ENCODE results near the gene ANTKMT.
"Not testable (repeated sequence)": the region's sequence is repeated elsewhere in the genome, so short reads cannot be mapped to it uniquely, and the experiment has no call there.

Gene ANTKMT

DNA sequence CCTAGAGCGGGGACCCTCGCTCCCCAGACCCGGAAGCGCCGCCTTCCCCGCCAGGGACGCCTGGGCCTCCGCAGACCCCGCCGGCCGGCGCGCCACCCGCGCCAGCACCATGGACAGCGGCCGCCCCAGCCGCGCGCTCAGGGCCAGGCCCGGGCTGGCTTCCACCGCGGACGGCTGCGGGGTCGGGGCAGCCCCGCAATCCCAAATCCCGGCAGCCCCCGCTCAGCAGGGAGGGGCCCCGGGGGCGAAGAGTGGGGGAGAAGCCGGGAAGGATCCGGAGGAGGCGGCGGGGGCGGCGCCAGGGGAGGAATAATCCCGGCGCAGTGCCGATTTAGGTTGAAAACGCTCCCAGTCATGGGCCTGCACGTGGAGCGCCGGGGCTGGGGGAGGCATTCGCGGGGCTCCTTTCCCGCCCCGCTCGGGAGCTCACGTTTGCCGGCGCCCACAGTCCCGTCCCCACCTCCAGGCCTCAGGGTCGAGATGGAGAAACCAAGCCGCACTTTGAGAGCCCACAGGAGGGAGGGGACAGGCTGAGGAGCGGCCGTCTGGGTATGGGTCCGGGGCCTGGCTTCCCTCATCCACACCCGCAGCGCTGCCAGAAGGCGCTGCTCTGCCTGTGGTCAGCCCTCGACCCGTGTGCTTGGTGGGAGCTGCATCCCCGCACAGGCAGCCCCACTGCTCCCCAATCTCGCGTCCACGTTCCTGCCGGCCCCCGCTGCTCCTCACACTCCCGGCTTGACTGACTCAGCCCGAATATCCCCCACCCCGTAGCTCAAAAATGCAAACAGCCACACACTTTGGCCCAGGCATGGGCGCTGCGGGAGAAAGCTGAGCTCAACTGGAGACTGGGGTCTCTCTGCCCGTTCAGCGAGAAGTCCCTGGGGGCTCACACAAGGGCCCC is 20.0 kb upstream of the ANTKMT start:
- no peak for FAIRE-seq

DNA sequence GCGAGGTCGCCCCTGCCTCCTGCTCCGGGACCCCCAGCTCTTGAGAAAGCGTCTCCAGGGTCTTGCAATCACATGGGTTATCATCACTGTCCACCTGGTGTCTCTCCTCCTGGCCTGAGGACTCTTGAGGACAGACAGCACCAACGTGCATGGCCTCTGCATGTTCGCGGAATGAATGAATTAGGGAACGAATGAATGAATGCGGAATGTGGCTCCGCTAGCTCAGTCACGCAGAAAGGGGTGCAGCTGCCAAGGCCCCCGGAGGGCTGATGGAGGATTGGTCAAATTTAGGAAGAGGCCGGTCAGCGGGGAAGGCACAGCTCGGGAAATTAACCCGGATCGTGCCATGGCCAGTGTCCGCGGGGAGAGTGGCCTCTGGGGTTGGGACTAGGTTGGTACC is 18.6 kb upstream of the ANTKMT start:
- no peak for FAIRE-seq

DNA sequence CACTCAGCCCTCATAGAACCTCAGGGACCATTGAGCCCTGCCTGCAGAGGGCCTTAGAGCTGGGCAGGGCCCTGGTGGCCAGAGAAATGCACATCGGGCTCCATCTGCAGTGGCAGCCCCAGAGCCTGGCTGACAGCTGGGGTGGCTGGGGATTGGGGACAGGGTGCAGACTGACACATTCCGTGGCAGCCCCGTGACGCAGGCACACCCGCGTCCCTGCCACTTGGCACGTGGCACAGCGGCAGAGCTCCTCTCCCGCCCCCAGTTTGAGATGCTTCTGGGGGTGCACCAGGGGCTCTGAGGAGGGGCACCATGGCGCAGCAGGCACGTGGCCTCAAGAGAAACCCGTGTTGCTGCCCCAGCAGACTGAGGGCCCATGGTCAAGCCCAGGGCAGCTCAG is 17.5 kb upstream of the ANTKMT start:
- FAIRE-seq: no peak

- no peak for FAIRE-seq
These were observed 16.9 kb upstream of the ANTKMT start for GRCh38 chr16:704047-704446.

GRCh38 chr16:704552-705380 is 16.2 kb upstream of the ANTKMT start:
- no peak for FAIRE-seq

DNA sequence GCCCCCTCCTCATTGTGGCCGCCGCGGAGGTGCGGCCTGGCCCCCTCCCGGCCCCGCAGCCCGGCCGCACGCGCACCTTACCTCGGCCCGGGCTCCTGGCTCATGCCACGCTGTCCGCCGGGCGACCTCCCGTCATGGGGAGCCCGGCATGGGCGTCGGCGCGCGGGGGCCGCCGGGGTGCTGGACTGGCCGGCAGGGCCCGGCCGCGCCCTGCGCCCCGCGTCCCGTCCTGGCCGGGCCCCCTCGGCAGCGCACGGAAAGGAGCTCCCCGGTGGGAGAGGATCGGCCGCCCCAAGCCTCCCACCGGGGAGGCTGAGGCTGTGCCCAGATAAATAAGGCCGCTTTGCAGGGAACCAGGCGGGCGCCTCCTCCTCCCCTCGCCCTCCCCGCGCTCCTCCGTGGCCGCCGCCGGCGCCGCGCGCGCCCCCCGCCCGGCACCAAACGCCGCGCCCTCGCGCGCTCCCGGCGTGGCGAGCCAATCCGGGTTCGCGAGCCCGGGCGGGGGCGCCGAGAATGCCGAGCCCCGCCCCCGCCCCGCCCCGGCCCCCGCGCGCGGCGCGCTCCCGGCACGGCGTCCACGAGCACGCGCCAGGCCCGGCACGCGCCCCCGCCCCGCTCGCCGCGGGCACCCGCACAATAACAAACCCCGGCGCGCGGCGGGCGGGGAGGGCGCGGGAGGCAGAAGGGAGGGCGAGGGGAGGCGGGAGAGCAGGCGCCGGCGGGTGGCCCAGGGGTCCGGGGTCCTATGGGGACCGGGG is 15.3 kb upstream of the ANTKMT start, which contains the start of gene FBXL16:
Gene FBXL16, minus strand, starts transcription at position 371 of the 758 bp plus-strand sequence. CDS start 8,396 bp downstream, outside the sequence.
- no peak for FAIRE-seq

- no peak for FAIRE-seq
These were observed 14.5 kb upstream of the ANTKMT start for GRCh38 chr16:706189-707061.

- no peak for FAIRE-seq
These were observed 13.8 kb upstream of the ANTKMT start for GRCh38 chr16:707062-707538.

- no peak for FAIRE-seq
These were observed 12.9 kb upstream of the ANTKMT start for GRCh38 chr16:708019-708418.

GRCh38 chr16:708959-709358 is 12.0 kb upstream of the ANTKMT start:
- no peak for FAIRE-seq

DNA sequence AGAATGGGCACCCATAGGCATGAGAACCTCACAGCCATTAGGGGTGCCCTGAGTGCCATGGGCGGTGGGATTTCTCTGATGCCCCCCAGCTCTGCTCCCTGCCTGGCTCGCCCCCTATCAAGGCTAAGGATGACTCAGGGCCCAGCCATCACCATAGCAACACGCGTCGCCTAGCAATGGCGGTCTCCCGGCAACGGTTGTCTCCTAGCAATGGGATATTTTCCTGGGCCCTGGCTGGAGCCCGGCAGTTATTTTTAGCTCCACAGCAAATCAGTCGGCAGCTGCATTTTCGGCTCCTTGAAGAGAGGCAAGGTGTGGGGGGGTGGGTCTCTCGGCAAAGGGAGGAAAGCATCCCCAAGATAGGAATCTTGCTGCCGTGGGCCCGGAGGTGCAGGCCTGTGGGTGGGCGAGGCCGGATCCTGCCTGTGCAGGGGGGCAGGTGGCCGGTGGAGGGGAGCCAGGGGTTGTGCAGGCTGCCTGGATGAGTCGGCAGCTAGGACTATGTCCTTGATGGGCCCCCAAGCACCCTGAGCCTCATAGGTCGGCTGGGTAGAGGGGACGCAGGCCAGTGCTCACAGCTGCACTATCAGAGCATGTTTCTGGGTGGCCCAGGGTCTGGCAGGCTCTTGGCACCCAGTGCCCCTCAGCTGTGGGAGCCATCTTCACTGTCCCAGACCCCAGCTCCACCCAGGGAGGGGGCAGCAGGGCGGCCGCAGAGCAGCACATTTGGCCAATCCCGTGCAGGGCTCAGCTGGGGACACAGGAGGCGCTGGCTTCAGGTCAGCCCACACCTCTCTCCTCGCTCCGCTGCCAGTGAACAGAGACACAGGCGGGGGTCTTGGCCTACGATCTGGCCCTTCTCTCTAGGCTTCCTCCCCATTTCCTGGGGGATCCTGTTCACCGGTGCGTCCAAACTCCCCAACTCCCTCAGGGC is 11.1 kb upstream of the ANTKMT start:
- FAIRE-seq: no peak

GRCh38 chr16:710500-711075 is 10.4 kb upstream of the ANTKMT start:
- no peak for FAIRE-seq

DNA sequence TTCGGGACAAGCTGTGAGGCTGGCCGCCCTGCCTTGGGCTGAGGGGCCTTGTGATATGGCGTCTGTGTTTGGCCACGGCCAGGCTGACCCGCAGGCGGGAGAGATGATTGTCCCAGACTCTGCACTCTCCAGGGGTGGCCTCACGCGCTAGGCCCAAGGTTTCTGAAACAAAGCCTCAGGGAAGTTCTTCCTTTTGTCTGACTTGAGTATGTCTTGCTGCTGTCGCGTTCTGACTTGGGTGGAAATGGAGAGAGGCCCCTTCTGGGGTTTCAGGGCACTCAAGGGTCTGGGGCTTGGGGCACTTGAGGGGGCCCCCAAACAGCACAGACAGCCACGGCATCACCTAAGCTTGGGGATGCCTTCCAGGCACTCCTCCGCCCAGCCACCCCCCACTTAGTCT is 9.9 kb upstream of the ANTKMT start:
- no peak for FAIRE-seq

GRCh38 chr16:711548-712320 is 9.2 kb upstream of the ANTKMT start:
- FAIRE-seq: no peak

GRCh38 chr16:712740-713250 is 8.2 kb upstream of the ANTKMT start:
- FAIRE-seq: not testable (repeated sequence)

DNA sequence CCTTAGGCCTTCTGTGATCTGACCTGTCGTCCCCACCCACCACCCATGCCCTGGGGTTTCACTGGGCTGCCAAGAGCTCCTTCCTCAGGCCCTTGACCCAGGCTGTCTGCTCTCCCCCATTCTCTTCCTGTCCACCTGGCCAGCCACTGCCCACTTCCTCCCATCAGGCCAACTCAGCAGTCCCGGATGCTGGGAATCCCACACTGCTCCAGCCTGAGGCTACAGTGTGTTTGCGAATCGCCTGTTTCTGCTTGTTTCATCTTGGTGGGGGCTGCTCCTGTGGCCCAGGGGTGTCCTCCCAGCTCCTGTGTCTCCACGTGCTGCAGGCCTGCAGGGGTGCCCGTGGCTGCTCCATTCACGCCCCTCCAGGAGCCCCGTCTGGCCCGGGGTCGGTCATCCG is 6.9 kb upstream of the ANTKMT start:
- no peak for FAIRE-seq

GRCh38 chr16:714558-715476 is 6.1 kb upstream of the ANTKMT start, which contains the start of gene METRN:
Gene METRN (plus strand): TSS chr16:715118. CDS start chr16:715290, 172 bp downstream.
- no peak for FAIRE-seq
